Breast epithelium (tissue), 4 donors: Measurements from ENCODE around the gene ATL3. TPM values are rescaled to one million over a fixed set of nuclear protein-coding genes. Genes with fewer than 3 reads are reported as not detected.

Experiments used
- DNase-seq, 2 donors: peaks; one replicate each; pipeline ENCODE4 v3.0.0-alpha.2; 2019; ENCODE audit warnings: low spot score in 2 of 2
- H3K27ac ChIP-seq, 2 donors: fragments of 200-600 bp; sonication (generic) in 1 of 2; one replicate each; pipeline ENCODE4 v1.5.1; 2016 to 2019; ENCODE audit warnings: mild to moderate bottlenecking in 1 of 2
- H3K27me3 ChIP-seq, 2 donors: fragments of 200-600 bp; sonication (generic) in 1 of 2; one replicate each; pipeline versions ENCODE4 v1.5.1 to v1.6.0; 2017 to 2019; ENCODE audit warnings: control low read depth in 1 of 2, mild to moderate bottlenecking in 1 of 2
- H3K36me3 ChIP-seq: fragments of 200-600 bp; one replicate; pipeline ENCODE4 v1.5.1; 2019
- H3K4me1 ChIP-seq, 2 donors: fragments of 200-600 bp; sonication (generic); one replicate each; pipeline ENCODE4 v1.5.1; 2016 to 2019; ENCODE audit warnings: control low read depth in 1 of 2
- H3K4me3 ChIP-seq, 3 donors: fragments of 200-600 bp; sonication (generic); 1 replicate in 2 of 3; 2 replicates in 1 of 3; pipeline ENCODE4 v1.5.1; 2016 to 2019; ENCODE audit warnings: mild to moderate bottlenecking in 3 of 3, moderate library complexity in 2 of 3
- H3K9me3 ChIP-seq, 2 donors: fragments of 200-600 bp; sonication (generic) in 1 of 2; one replicate each; pipeline ENCODE4 v1.5.1; 2016 to 2019; ENCODE audit warnings: control low read depth in 1 of 2
- POLR2A ChIP-seq: fragments of 450-650 bp; IDR thresholded peaks from one replicate; pipeline ENCODE4 v1.6.1; 2016; ENCODE audit warnings: antibody characterized with exemption, mild to moderate bottlenecking, moderate library complexity
- POLR2AphosphoS5 ChIP-seq, 3 donors: sonication (generic); formaldehyde crosslinking; IDR thresholded peaks; one replicate each; pipeline ENCODE4 v1.6.1; 2017; ENCODE audit warnings: antibody characterized with exemption in 3 of 3
- intact Hi-C: fragments of 100-400 bp; cut with DNase I; formaldehyde crosslinking; loops from one replicate; pipeline ENCODE4 v1.15.1; 2023; ENCODE audit warnings: low total_unique reads
- total RNA-seq, 3 donors: library from RNA; depleted of rRNA; stranded (reverse); fragments of >200 nt; gene quantifications; one replicate each; pipeline ENCODE4 v1.1.0, GENCODE V29; 2016
- TF ChIP-seq, protein P1 (sequence below), 3 donors: fragments of 450-650 bp; IDR thresholded peaks; one replicate each; pipeline ENCODE4 v1.5.1; 2016 to 2017; ENCODE audit warnings: antibody characterized with exemption in 3 of 3, mild to moderate bottlenecking in 3 of 3, moderate library complexity in 3 of 3

ATL3 gene, protein sequence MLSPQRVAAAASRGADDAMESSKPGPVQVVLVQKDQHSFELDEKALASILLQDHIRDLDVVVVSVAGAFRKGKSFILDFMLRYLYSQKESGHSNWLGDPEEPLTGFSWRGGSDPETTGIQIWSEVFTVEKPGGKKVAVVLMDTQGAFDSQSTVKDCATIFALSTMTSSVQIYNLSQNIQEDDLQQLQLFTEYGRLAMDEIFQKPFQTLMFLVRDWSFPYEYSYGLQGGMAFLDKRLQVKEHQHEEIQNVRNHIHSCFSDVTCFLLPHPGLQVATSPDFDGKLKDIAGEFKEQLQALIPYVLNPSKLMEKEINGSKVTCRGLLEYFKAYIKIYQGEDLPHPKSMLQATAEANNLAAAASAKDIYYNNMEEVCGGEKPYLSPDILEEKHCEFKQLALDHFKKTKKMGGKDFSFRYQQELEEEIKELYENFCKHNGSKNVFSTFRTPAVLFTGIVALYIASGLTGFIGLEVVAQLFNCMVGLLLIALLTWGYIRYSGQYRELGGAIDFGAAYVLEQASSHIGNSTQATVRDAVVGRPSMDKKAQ
- total RNA-seq, result 100 to 1,000 TPM in 1 of 3 donors, 10 to 100 TPM in 2; 75.2 to 165 (median 77.3) TPM

DNA sequence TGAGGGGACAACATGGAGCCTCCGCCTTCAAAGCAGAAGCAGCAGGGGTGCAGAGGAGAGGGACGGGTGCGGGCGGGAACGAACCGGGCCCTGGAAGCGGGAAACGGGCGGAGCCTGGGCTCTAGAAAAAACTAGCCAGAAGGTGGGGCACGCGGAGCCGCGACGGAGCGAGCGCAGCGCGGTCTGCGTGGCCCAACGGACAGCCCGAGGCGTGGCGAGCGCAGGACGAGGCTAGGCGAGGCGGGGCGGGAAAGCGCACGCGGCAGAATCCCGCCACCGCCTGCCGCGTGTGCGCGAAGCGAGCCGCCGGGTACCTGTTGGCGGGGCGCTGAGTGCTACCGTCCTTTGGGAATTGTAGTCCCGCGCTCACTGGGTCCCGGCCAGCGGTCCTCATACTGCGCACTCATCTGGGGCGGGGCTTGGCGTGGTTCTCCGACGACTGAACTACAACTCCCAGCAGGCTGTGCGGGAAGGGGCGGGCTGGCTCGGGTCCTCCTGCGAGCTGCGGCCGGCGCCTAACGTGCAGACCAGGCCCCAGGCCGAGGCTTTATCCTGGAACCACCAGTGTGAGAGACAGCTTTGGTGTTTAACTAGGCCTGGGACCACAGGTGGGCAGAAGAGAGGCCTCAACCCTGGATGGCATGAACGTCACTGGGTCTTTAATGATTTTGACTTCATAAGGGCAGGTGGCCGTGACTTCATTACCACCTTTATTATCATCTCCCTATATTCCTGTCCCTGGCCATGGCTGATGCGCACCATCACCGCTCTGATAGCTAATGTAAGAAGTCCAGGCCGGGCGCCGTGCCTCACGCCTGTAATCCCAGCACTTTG, at the start of gene ATL3:
Gene ATL3 (minus strand): TSS at position 55 of the 834 bp plus-strand sequence. CDS start 41 bp downstream, at position 14.
- DNase-seq, result peak; percentile 96 to 99
- Histone ChIP-seq H3K4me1 (peaks cover 0 to 9% of the 10 kb centered on the region in 2 donors), H3K27ac (peak within 1 kb of the TSS; percentile 96), H3K4me3 (peak within 1 kb of the TSS; percentile 64 to 78 (median 71)), H3K36me3 (no peaks in the 10 kb centered on the region), H3K9me3 (no peaks in the 10 kb centered on the region), H3K27me3 (no peaks in the 10 kb centered on the region)
- TF ChIP-seq POLR2A (peak; percentile 43), POLR2AphosphoS5 (IDR thresholded peaks at IDR 0.05) (peak; percentile 83 to 95 (median 87))
- TF ChIP-seq, protein P1, sequence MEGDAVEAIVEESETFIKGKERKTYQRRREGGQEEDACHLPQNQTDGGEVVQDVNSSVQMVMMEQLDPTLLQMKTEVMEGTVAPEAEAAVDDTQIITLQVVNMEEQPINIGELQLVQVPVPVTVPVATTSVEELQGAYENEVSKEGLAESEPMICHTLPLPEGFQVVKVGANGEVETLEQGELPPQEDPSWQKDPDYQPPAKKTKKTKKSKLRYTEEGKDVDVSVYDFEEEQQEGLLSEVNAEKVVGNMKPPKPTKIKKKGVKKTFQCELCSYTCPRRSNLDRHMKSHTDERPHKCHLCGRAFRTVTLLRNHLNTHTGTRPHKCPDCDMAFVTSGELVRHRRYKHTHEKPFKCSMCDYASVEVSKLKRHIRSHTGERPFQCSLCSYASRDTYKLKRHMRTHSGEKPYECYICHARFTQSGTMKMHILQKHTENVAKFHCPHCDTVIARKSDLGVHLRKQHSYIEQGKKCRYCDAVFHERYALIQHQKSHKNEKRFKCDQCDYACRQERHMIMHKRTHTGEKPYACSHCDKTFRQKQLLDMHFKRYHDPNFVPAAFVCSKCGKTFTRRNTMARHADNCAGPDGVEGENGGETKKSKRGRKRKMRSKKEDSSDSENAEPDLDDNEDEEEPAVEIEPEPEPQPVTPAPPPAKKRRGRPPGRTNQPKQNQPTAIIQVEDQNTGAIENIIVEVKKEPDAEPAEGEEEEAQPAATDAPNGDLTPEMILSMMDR (IDR thresholded peaks at IDR 0.05), result no peak
- intact Hi-C loops, result no loop called here

GRCh38 chr11:63720611-63721010, 49.4 kb upstream of the ATL3 start:
- intact Hi-C loops, result no loop called here
- Histone ChIP-seq H3K27me3 (no peaks in the 10 kb centered on the region), H3K4me3 (no peak overlapping the region), H3K9me3 (no peaks in the 10 kb centered on the region), H3K36me3 (peaks cover 4% of the 10 kb centered on the region), H3K27ac (no peak overlapping the region), H3K4me1 (no peaks in the 10 kb centered on the region)
- no peak for DNase-seq
- no peak for TF ChIP-seq POLR2A
- TF ChIP-seq, protein P1 (IDR thresholded peaks at IDR 0.05), result no peak

- no peak overlapping the region for H3K27ac ChIP-seq
- intact Hi-C loops, result no loop called here
These were observed 48.8 kb upstream of the ATL3 start for GRCh38 chr11:63719987-63720386.

DNA sequence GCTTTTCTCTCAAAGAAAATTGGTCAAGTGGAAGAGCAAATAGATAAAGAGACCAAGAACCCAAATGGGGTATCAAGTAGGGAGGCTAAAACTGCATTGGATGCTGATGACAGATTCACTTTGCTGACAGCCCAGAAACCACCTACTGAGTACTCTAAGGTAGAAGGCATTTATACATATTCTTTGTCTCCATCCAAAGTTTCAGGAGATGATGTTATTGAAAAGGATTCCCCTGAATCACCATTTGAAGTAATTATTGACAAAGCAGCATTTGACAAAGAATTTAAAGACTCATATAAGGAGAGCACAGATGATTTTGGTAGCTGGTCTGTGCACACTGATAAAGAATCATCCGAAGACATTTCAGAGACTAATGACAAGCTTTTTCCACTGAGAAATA, 47.8 kb upstream of the ATL3 start:
- intact Hi-C loops, result no loop called here
- no peaks in the 10 kb centered on the region for H3K4me1 ChIP-seq
- TF ChIP-seq, protein P1 (IDR thresholded peaks at IDR 0.05), result no peak
- no peak for TF ChIP-seq POLR2AphosphoS5 (IDR thresholded peaks at IDR 0.05)
- TF ChIP-seq POLR2A, result no peak

More at GRCh38 chr11:63719987-63720386, 48.8 kb upstream of the ATL3 start:
- peaks cover 4% of the 10 kb centered on the region for H3K36me3 ChIP-seq
- H3K4me3 ChIP-seq, result no peak overlapping the region
- H3K27me3 ChIP-seq, result no peaks in the 10 kb centered on the region
- no peaks in the 10 kb centered on the region for H3K9me3 ChIP-seq
- no peaks in the 10 kb centered on the region for H3K4me1 ChIP-seq
- DNase-seq, result no peak
- TF ChIP-seq POLR2A, result no peak
- TF ChIP-seq, protein P1 (IDR thresholded peaks at IDR 0.05), result no peak
- no peak for TF ChIP-seq POLR2AphosphoS5 (IDR thresholded peaks at IDR 0.05)

More for the DNA sequence above, 47.8 kb upstream of the ATL3 start:
- DNase-seq, result no peak
- Histone ChIP-seq H3K27ac (no peak overlapping the region), H3K36me3 (peaks cover 4% of the 10 kb centered on the region), H3K9me3 (no peaks in the 10 kb centered on the region), H3K4me3 (no peak overlapping the region), H3K27me3 (no peaks in the 10 kb centered on the region)
